GM13977 (cell line): ENCODE results near the gene KANK4.

Experiments used
- DNase-seq: peaks from one replicate; pipeline ENCODE4 v3.0.0; 2012; ENCODE audit warnings: low spot score
- CTCF ChIP-seq: IDR thresholded peaks from 2 replicates; pipeline ENCODE4 v1.5.1; 2012; ENCODE audit warnings: mild to moderate bottlenecking, control low read depth; ENCODE audit not compliant: insufficient read depth; ENCODE audit errors: extremely low read depth, missing control alignments
- in situ Hi-C: fragments of 300-500 bp; cut with MboI; formaldehyde crosslinking; loops from one replicate; pipeline ENCODE4 v1.12.0; 2022; ENCODE audit warnings: low sequenced_read_pairs, low pct_unique_long_range_greater_than_20kb, mixed read lengths, inconsistent platforms; ENCODE audit not compliant: unreplicated experiment

The KANK4 gene

GRCh38 chr1:62361431-62361830, 42.2 kb upstream of the KANK4 start:
- in situ Hi-C loops: no loop called here
- TF ChIP-seq CTCF: no peak
- DNase-seq: no peak

GRCh38 chr1:62358665-62359373, 39.6 kb upstream of the KANK4 start:
- TF ChIP-seq CTCF: no peak
- no peak for DNase-seq
- in situ Hi-C loops: no loop called here

DNA sequence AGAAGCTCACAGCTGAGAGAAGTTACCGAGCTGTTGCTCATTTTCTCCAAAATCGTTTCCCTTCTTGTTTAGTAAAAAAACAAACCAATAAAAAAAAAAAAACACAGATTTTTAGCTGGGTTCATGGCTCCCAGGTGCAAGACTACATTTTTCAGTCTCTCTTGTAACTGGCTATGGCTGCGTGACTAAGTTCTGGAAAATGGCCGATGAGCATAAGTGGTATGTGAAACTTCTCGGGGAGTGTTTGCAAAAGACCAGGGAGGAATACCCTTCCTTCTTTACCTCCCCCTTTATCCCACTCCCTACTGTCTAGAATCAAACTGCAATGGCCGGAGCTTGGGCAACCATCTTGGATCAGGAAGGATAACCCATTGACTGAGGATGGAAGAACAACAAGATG, 38.7 kb upstream of the KANK4 start:
- no peak for TF ChIP-seq CTCF
- in situ Hi-C loops: no loop called here
- no peak for DNase-seq

DNA sequence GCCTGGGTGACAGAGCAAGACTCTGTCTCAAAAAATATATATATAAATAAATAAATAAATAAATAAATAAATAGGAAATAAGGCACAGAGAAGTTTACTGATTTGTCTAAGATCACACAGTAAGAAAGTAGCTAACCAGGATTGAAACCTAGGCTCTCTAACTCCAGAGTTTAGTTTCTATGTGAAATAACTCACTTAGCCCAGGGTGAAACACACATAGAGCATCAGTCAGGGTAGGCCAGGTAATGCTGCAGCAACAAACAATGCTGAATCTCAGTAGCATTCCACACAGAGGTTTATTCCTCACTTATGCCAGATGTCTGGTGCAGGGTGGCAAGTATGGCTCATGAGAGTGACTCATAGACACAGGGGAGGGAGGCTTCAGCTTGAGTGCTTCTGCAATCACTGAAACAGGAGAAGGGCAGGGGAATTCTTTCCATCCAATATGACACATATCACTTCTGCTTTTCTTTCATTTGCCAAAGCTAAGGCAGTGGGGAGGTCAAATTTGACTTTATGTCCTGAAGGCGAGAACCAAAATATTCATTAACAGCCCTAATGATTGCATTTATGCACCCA, 37.1 kb upstream of the KANK4 start:
- peak; percentile 39 for DNase-seq
- in situ Hi-C loops: no loop called here
- no peak for TF ChIP-seq CTCF

- TF ChIP-seq CTCF: no peak
- in situ Hi-C loops: no loop called here
- DNase-seq: no peak
Observed at GRCh38 chr1:62355095-62355494, 35.9 kb upstream of the KANK4 start.

DNA sequence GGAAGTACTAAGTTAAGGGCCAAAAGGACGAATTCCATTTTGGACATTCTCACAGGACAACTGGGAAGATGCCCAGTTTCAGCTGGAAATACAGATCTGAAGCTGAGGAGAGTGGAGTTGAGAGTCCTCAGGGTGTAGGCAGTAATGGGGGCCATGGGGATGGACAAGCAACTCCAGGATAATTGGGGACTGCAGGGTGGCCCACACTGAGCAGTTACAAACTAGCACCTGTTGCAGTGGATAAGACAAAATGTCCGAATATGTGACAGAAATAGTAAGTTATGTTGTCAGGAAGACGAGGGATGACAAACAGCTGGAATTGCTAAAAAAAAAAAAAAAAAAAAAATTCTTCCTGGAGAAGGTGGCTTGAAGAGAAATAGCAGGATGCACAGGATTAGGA, 34.6 kb upstream of the KANK4 start:
- in situ Hi-C loops: no loop called here
- DNase-seq: no peak
- TF ChIP-seq CTCF: no peak
